ENCODE data around the gene NTM.

The NTM gene

DNA sequence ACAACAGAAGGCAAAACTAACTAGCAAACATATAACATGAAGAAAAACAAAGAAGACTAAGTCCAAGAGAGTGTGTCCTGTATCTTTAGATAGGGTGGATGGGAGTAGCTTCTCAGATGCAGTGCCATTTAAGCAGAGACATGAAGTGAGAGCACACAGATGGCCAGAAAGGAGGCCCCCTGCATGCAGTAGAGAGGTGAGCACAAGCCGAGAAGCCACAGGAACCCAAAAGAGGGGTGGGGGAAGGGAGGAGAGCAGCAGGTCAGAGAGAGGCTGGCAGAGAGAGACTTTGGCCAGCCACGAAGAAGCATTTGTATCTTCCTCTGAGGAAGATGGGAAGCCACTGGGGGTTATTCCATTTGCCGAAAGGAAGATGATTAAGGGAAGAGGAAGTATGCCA is 86.7 kb downstream of the NTM start:
- ChIA-PET CTCF (no interaction called here), POLR2A (no interaction called here)
- Histone ChIP-seq H3K27ac (ENCODE audit: extremely low read depth, low read depth, low read length) (no peak overlapping the region), H3K4me3 (ENCODE audit: low read depth, low read length) (no peak overlapping the region), H3K36me3 (ENCODE audit: control insufficient read depth in 2 of 2, insufficient read depth in 1 of 2, low read length in 2 of 2) (no peaks in the 10 kb centered on the region), H3K9me3 (ENCODE audit: control insufficient read depth, insufficient read depth, low read depth, low read length) (no peaks in the 10 kb centered on the region), H3K4me1 (ENCODE audit: control insufficient read depth, insufficient read depth, low read length) (no peaks in the 10 kb centered on the region)
- TF ChIP-seq SP2 (tag by site-specific recombination; IDR thresholded peaks at IDR 0.05) (no peak), ZNF394 (tag by site-specific recombination; IDR thresholded peaks at IDR 0.05; ENCODE audit: borderline replicate concordance) (no peak), ZNF121 (tag by site-specific recombination; IDR thresholded peaks at IDR 0.05) (no peak), ZSCAN16 (tag by site-specific recombination; IDR thresholded peaks at IDR 0.05) (no peak), ZNF488 (tag by site-specific recombination; IDR thresholded peaks at IDR 0.05) (no peak), ZBTB6 (tag by site-specific recombination; IDR thresholded peaks at IDR 0.05) (no peak), ZNF274 (IDR thresholded peaks at IDR 0.05; ENCODE audit: low read length) (no peak), ZNF274 (tag by site-specific recombination; IDR thresholded peaks at IDR 0.05; ENCODE audit: borderline replicate concordance) (no peak), ZNF629 (tag by site-specific recombination; IDR thresholded peaks at IDR 0.05) (no peak), ZBTB1 (tag by site-specific recombination; IDR thresholded peaks at IDR 0.05) (no peak), ZNF223 (tag by site-specific recombination; IDR thresholded peaks at IDR 0.05) (no peak), ZNF23 (tag by site-specific recombination; IDR thresholded peaks at IDR 0.05; ENCODE audit: borderline replicate concordance) (no peak), ZNF677 (tag by site-specific recombination; IDR thresholded peaks at IDR 0.05) (no peak)

GRCh38 chr11:131458421-131458820 is 88.0 kb downstream of the NTM start:
- TF ChIP-seq ZSCAN16 (tag by site-specific recombination; IDR thresholded peaks at IDR 0.05) (no peak), KLF7 (tag by site-specific recombination; IDR thresholded peaks at IDR 0.05; ENCODE audit: borderline replicate concordance) (no peak), KLF16 (tag by site-specific recombination; IDR thresholded peaks at IDR 0.05) (no peak), MYNN (tag by site-specific recombination; IDR thresholded peaks at IDR 0.05; ENCODE audit: borderline replicate concordance) (no peak)
- CTCF ChIA-PET, result interaction anchor here (0.6 kb wide), 1 partner anchor 11 kb away, joined by 4 read pairs; no protein-coding TSS in a partner anchor
- Histone ChIP-seq H3K4me3 (ENCODE audit: low read depth, low read length) (no peak overlapping the region), H3K27ac (ENCODE audit: extremely low read depth, low read depth, low read length) (no peak overlapping the region), H3K4me1 (ENCODE audit: control insufficient read depth, insufficient read depth, low read length) (no peaks in the 10 kb centered on the region), H3K9me3 (ENCODE audit: control insufficient read depth, insufficient read depth, low read depth, low read length) (no peaks in the 10 kb centered on the region), H3K36me3 (ENCODE audit: control insufficient read depth in 2 of 2, insufficient read depth in 1 of 2, low read length in 2 of 2) (no peaks in the 10 kb centered on the region)
- POLR2A ChIA-PET, result no interaction called here

GRCh38 chr11:131460931-131461330 is 90.5 kb downstream of the NTM start:
- Histone ChIP-seq H3K4me3 (ENCODE audit: low read depth, low read length) (no peak overlapping the region), H3K9me3 (ENCODE audit: control insufficient read depth, insufficient read depth, low read depth, low read length) (no peaks in the 10 kb centered on the region), H3K4me1 (ENCODE audit: control insufficient read depth, insufficient read depth, low read length) (no peaks in the 10 kb centered on the region), H3K27ac (ENCODE audit: extremely low read depth, low read depth, low read length) (no peak overlapping the region), H3K36me3 (ENCODE audit: control insufficient read depth in 2 of 2, insufficient read depth in 1 of 2, low read length in 2 of 2) (no peaks in the 10 kb centered on the region)
- ChIA-PET POLR2A (no interaction called here), CTCF (no interaction called here)
- TF ChIP-seq TRIM28 (IDR thresholded peaks at IDR 0.05; ENCODE audit: borderline replicate concordance, low read length), result no peak
- no peak for TF ChIP-seq ZEB2 (tag by site-specific recombination; IDR thresholded peaks at IDR 0.05)
- no peak for TF ChIP-seq FEZF1 (tag by site-specific recombination; IDR thresholded peaks at IDR 0.05)
- TF ChIP-seq MYNN (tag by site-specific recombination; IDR thresholded peaks at IDR 0.05; ENCODE audit: borderline replicate concordance), result no peak
- TF ChIP-seq SALL2 (tag by site-specific recombination; IDR thresholded peaks at IDR 0.05; ENCODE audit: borderline replicate concordance), result no peak

Measured in HEK293 (cell line).